SK-N-SH (cell line): ENCODE measurements around the gene PCNX2. TPM values are rescaled to one million over a fixed set of nuclear protein-coding genes. Genes with fewer than 3 reads are reported as not detected.

Source experiments
- CTCF ChIA-PET: fragments of 300-600, 350-600 bp; formaldehyde crosslinking; extraction: SDS; loops from one replicate; lab custom pipeline; 2021; lab: Yijun Ruan, JAX
- POLR2A ChIA-PET: fragments of 350-600 bp; sonication (Branson Sonifier 250); formaldehyde crosslinking; extraction: SDS; loops from one replicate; lab custom pipeline; 2020; ENCODE audit warnings: antibody characterized with exemption, inconsistent platforms; lab: Yijun Ruan, JAX
- DNase-seq: peaks from one replicate; pipeline ENCODE4 v3.0.0; 2012
- H2AFZ ChIP-seq: fragments of 200-600 bp; sonication (generic); 2 replicates; pipeline ENCODE4 v1.8.1; 2016; ENCODE audit warnings: antibody characterized with exemption, mild to moderate bottlenecking, low read depth
- H3F3A ChIP-seq: fragments of 200-600 bp; sonication (generic); replicated peaks from 2 replicates; pipeline ENCODE3; 2016; ENCODE audit warnings: antibody characterized with exemption, mild to moderate bottlenecking; ENCODE audit not compliant: insufficient read depth
- H3K27ac ChIP-seq, 2 experiments: fragments of 200-500 bp in 1 of 2; fragments of 200-600 bp in 1 of 2; sonication (Bioruptor generic) in 1 of 2; sonication (generic), shearing (Covaris generic) in 1 of 2; 2 replicates each; pipeline versions ENCODE4 v1.5.1 to v1.6.1; 2014 to 2016; ENCODE audit warnings: low read depth in 2 of 2, inconsistent platforms in 1 of 2, low read length in 1 of 2, mild to moderate bottlenecking in 1 of 2, mixed read lengths in 1 of 2
- H3K27me3 ChIP-seq: fragments of 200-600 bp; sonication (generic), shearing (Covaris generic); 2 replicates; pipeline ENCODE4 v1.6.1; 2016; ENCODE audit warnings: mixed run types; ENCODE audit not compliant: insufficient read depth
- H3K36me3 ChIP-seq, 2 experiments: fragments of 200-500 bp in 1 of 2; fragments of 200-600 bp in 1 of 2; sonication (Bioruptor generic) in 1 of 2; sonication (generic) in 1 of 2; replicated peaks in 1 of 2; 2 replicates each; pipeline versions ENCODE3 to v1.5.1; 2014 to 2016; ENCODE audit warnings: low read length in 1 of 2, mild to moderate bottlenecking in 1 of 2; ENCODE audit not compliant: insufficient read depth in 2 of 2, control insufficient read depth in 1 of 2
- H3K4me1 ChIP-seq, 2 experiments: fragments of 200-500 bp in 1 of 2; fragments of 200-600 bp in 1 of 2; sonication (Bioruptor generic) in 1 of 2; sonication (generic), shearing (Covaris generic) in 1 of 2; 2 replicates each; pipeline versions ENCODE4 v1.5.1 to v1.6.1; 2014 to 2016; ENCODE audit warnings: low read depth in 1 of 2, low read length in 1 of 2, mixed run types in 1 of 2; ENCODE audit not compliant: insufficient read depth in 2 of 2, control insufficient read depth in 1 of 2
- H3K4me2 ChIP-seq: fragments of 200-600 bp; sonication (generic), shearing (Covaris generic); 2 replicates; pipeline ENCODE4 v1.6.1; 2017; ENCODE audit warnings: mixed run types
- H3K4me3 ChIP-seq, 2 experiments: fragments of 200-500 bp in 1 of 2; fragments of 200-600 bp in 1 of 2; sonication (Bioruptor generic) in 1 of 2; sonication (generic), shearing (Covaris generic) in 1 of 2; 2 replicates each; pipeline versions ENCODE4 v1.5.1 to v1.8.1; 2014 to 2016; ENCODE audit warnings: low read depth in 2 of 2, inconsistent platforms in 1 of 2, low read length in 1 of 2, mild to moderate bottlenecking in 1 of 2, mixed read lengths in 1 of 2, moderate library complexity in 1 of 2
- H3K79me2 ChIP-seq: fragments of 200-600 bp; sonication (generic); 2 replicates; pipeline ENCODE4 v1.8.1; 2017; ENCODE audit warnings: mild to moderate bottlenecking; ENCODE audit not compliant: insufficient read depth
- H3K9ac ChIP-seq: fragments of 200-600 bp; sonication (generic); 2 replicates; pipeline ENCODE4 v1.6.1; 2017; ENCODE audit warnings: mixed run types
- H3K9me2 ChIP-seq: fragments of 200-600 bp; sonication (generic); 2 replicates; pipeline ENCODE4 v1.6.1; 2017; ENCODE audit warnings: mixed run types
- H3K9me3 ChIP-seq: fragments of 200-600 bp; sonication (generic); 2 replicates; pipeline ENCODE4 v1.6.1; 2017; ENCODE audit warnings: mixed run types, mild to moderate bottlenecking, moderate library complexity
- H4K20me1 ChIP-seq: fragments of 200-600 bp; sonication (generic); 2 replicates; pipeline ENCODE4 v1.6.1; 2017; ENCODE audit warnings: mild to moderate bottlenecking, mixed run types; ENCODE audit not compliant: insufficient read depth
- ELF1 ChIP-seq: IDR thresholded peaks from 2 replicates; pipeline ENCODE4 v1.4.0; 2012
- EZH2phosphoT487 ChIP-seq: fragments of 200-600 bp; sonication (generic); IDR thresholded peaks from 2 replicates; pipeline ENCODE4 v1.6.1; 2017; ENCODE audit warnings: low read depth, mixed run types, mild to moderate bottlenecking, antibody characterized with exemption, moderate library complexity, borderline replicate concordance
- FOSL2 ChIP-seq: IDR thresholded peaks from 2 replicates; pipeline ENCODE4 v1.4.0; 2012; ENCODE audit warnings: low read depth, mild to moderate bottlenecking, moderate library complexity, borderline replicate concordance
- FOXM1 ChIP-seq: IDR thresholded peaks from 2 replicates; pipeline ENCODE4 v1.4.0; 2012; ENCODE audit warnings: low read depth, mild to moderate bottlenecking
- GABPA ChIP-seq: IDR thresholded peaks from 2 replicates; pipeline ENCODE4 v1.4.0; 2012; ENCODE audit warnings: low read depth, mild to moderate bottlenecking
- GATA2 ChIP-seq: sonication (generic); formaldehyde crosslinking; IDR thresholded peaks from 2 replicates; pipeline ENCODE4 v1.5.0; 2020; ENCODE audit warnings: mild to moderate bottlenecking, missing genetic modification reagents
- JUND ChIP-seq: IDR thresholded peaks from 2 replicates; pipeline ENCODE4 v1.4.0; 2012
- MEF2A ChIP-seq: IDR thresholded peaks from 2 replicates; pipeline ENCODE4 v1.4.0; 2012; ENCODE audit warnings: low read depth, borderline replicate concordance
- MXI1 ChIP-seq: IDR thresholded peaks from 2 replicates; pipeline ENCODE4 v1.6.1; 2012; ENCODE audit warnings: mild to moderate bottlenecking, low read depth, low read length, improper control_type of control experiment
- NFIC ChIP-seq: IDR thresholded peaks from 2 replicates; pipeline ENCODE4 v1.4.0; 2012; ENCODE audit warnings: borderline replicate concordance
- NRF1 ChIP-seq: IDR thresholded peaks from 2 replicates; pipeline ENCODE4 v1.6.1; 2012; ENCODE audit warnings: low read depth, mild to moderate bottlenecking, low read length
- RAD21 ChIP-seq: IDR thresholded peaks from 2 replicates; pipeline ENCODE4 v1.6.1; 2012; ENCODE audit warnings: mild to moderate bottlenecking, low read length
- RXRA ChIP-seq: IDR thresholded peaks from 2 replicates; pipeline ENCODE4 v1.4.0; 2012; ENCODE audit warnings: low read depth, mild to moderate bottlenecking, borderline replicate concordance
- SIN3A ChIP-seq: IDR thresholded peaks from 2 replicates; pipeline ENCODE4 v1.6.1; 2012; ENCODE audit warnings: low read depth, mild to moderate bottlenecking, low read length, moderate library complexity, borderline replicate concordance
- SMC3 ChIP-seq: IDR thresholded peaks from 2 replicates; pipeline ENCODE4 v1.6.1; 2012; ENCODE audit warnings: low read depth, low read length, improper control_type of control experiment
- TCF12 ChIP-seq: IDR thresholded peaks from 2 replicates; pipeline ENCODE4 v1.4.0; 2012
- USF2 ChIP-seq: fragments of 150-350 bp; IDR thresholded peaks from 2 replicates; pipeline ENCODE4 v1.6.1; 2017; ENCODE audit warnings: antibody characterized with exemption, low read length, low read depth, borderline replicate concordance
- WGBS: methylation state at CpG from one replicate; pipeline ENCODE4 v1.1.6; 2017; ENCODE audit warnings: low lambda C conversion rate; 5-methylcytosine and 5-hydroxymethylcytosine counted together
- polyA plus RNA-seq, 3 experiments: library from polyadenylated mRNA; depleted of rRNA; stranded (reverse); fragments of >200 nt; gene quantifications; 2 replicates each; pipeline ENCODE4 v1.2.3, GENCODE V29; 2012
- TF ChIP-seq, protein P1 (sequence below): IDR thresholded peaks from 2 replicates; pipeline ENCODE4 v1.4.0; 2012; ENCODE audit warnings: low read depth, borderline replicate concordance
- TF ChIP-seq, protein P2 (sequence below): fragments of 150-350 bp; IDR thresholded peaks from 2 replicates; pipeline ENCODE4 v1.6.1; 2016; ENCODE audit warnings: mild to moderate bottlenecking, low read depth, low read length

PCNX2 gene
- polyA plus RNA-seq, 1 of the 3 experiments (the other 2 are of a cell fraction), result 10.6 TPM

- no peaks in the 10 kb centered on the region for H3K4me1 ChIP-seq
- H3K9me2 ChIP-seq, result no peaks in the 10 kb centered on the region
- no peak for DNase-seq
- H4K20me1 ChIP-seq, result no peaks in the 10 kb centered on the region
- H3K79me2 ChIP-seq, result no peaks in the 10 kb centered on the region
- H3K27me3 ChIP-seq, result no peaks in the 10 kb centered on the region
- H3K4me2 ChIP-seq, result no peak overlapping the region
- H3K27ac ChIP-seq, result no peak overlapping the region
- H3F3A ChIP-seq, result no peaks in the 10 kb centered on the region
- 95% methylated on average over 9 of the region's 9 CpGs for WGBS
- H3K4me3 ChIP-seq, result no peak overlapping the region
- no peak overlapping the region for H2AFZ ChIP-seq
- ChIA-PET CTCF (interaction anchor here (0.6 to 3.1 kb wide), 14 partner anchors 8 to 397 kb away, joined by 3 to 22 read pairs (median 4); no protein-coding TSS in a partner anchor), POLR2A (no interaction called here)
- peaks cover 0 to 3% of the 10 kb centered on the region in 2 experiments for H3K36me3 ChIP-seq
- TF ChIP-seq FOXM1, result no peak
- no peak for TF ChIP-seq EZH2phosphoT487
- no peak for TF ChIP-seq GABPA
- TF ChIP-seq MXI1, result no peak
- TF ChIP-seq RXRA, result no peak
- no peak for TF ChIP-seq SIN3A
- TF ChIP-seq SMC3, result no peak
- TF ChIP-seq USF2, result no peak
- no peak for TF ChIP-seq NRF1
- TF ChIP-seq, protein P1, sequence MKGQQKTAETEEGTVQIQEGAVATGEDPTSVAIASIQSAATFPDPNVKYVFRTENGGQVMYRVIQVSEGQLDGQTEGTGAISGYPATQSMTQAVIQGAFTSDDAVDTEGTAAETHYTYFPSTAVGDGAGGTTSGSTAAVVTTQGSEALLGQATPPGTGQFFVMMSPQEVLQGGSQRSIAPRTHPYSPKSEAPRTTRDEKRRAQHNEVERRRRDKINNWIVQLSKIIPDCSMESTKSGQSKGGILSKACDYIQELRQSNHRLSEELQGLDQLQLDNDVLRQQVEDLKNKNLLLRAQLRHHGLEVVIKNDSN, result no peak
- no peak for TF ChIP-seq NFIC
- no peak for TF ChIP-seq MEF2A
- TF ChIP-seq JUND, result no peak
- no peak for TF ChIP-seq RAD21
- TF ChIP-seq FOSL2, result no peak
- no peak for TF ChIP-seq TCF12
- TF ChIP-seq ELF1, result no peak
- TF ChIP-seq GATA2 (CRISPR knock-in tag), result no peak
- TF ChIP-seq, protein P2, sequence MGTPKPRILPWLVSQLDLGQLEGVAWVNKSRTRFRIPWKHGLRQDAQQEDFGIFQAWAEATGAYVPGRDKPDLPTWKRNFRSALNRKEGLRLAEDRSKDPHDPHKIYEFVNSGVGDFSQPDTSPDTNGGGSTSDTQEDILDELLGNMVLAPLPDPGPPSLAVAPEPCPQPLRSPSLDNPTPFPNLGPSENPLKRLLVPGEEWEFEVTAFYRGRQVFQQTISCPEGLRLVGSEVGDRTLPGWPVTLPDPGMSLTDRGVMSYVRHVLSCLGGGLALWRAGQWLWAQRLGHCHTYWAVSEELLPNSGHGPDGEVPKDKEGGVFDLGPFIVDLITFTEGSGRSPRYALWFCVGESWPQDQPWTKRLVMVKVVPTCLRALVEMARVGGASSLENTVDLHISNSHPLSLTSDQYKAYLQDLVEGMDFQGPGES, result no peak
- H3K9ac ChIP-seq, result no peak overlapping the region
- H3K9me3 ChIP-seq, result no peaks in the 10 kb centered on the region
Observed at GRCh38 chr1:233024199-233024598, 271.3 kb downstream of the PCNX2 start.
